NCI-H226 (cell line): ENCODE measurements around the gene TEDDM1.
"Not testable (repeated sequence)": the region's sequence is repeated elsewhere in the genome, so short reads cannot be mapped to it uniquely, and the experiment has no call there.

ENCODE experiments used
- DNase-seq: peaks from one replicate; pipeline ENCODE4 v3.0.0-alpha.2; 2015

The TEDDM1 gene

GRCh38 chr1:182400567-182400966 lies at the start of gene TEDDM1:
TEDDM1 (minus strand) TSS chr1:182400667; CDS start chr1:182400485, 182 bp downstream.
- no peak for DNase-seq

GRCh38 chr1:182450087-182450486 lies 49.6 kb upstream of the TEDDM1 start, which contains the start of gene RGSL1:
RGSL1 (plus strand) TSS chr1:182450146; CDS start chr1:182450166, 20 bp downstream.
- no peak for DNase-seq

GRCh38 chr1:182447660-182448059 lies 47.2 kb upstream of the TEDDM1 start:
- no peak for DNase-seq

GRCh38 chr1:182447124-182447523 lies 46.7 kb upstream of the TEDDM1 start:
- not testable (repeated sequence) for DNase-seq

GRCh38 chr1:182446033-182446669 lies 45.7 kb upstream of the TEDDM1 start:
- no peak for DNase-seq

GRCh38 chr1:182444497-182444896 lies 44.0 kb upstream of the TEDDM1 start:
- no peak for DNase-seq

- DNase-seq, result no peak
These were observed 41.9 kb upstream of the TEDDM1 start for GRCh38 chr1:182442333-182442732.

GRCh38 chr1:182441719-182442118 lies 41.3 kb upstream of the TEDDM1 start:
- no peak for DNase-seq

- DNase-seq, result no peak
These were observed 37.9 kb upstream of the TEDDM1 start for GRCh38 chr1:182438326-182438725.

- DNase-seq, result no peak
These were observed 33.1 kb upstream of the TEDDM1 start for GRCh38 chr1:182433580-182433979.

GRCh38 chr1:182431278-182431677 lies 30.8 kb upstream of the TEDDM1 start:
- no peak for DNase-seq

GRCh38 chr1:182430263-182431068 lies 30.0 kb upstream of the TEDDM1 start:
- peak; percentile 54 for DNase-seq

- DNase-seq, result no peak
These were observed 27.6 kb upstream of the TEDDM1 start for GRCh38 chr1:182428043-182428442.

GRCh38 chr1:182426442-182427430 lies 26.3 kb upstream of the TEDDM1 start:
- no peak for DNase-seq

- no peak for DNase-seq
These were observed 15.3 kb upstream of the TEDDM1 start for GRCh38 chr1:182415789-182416188.

- DNase-seq, result no peak
These were observed 13.5 kb upstream of the TEDDM1 start for GRCh38 chr1:182413969-182414368.

GRCh38 chr1:182413486-182413885 lies 13.0 kb upstream of the TEDDM1 start:
- DNase-seq, result no peak

GRCh38 chr1:182410620-182411273 lies 10.3 kb upstream of the TEDDM1 start:
- no peak for DNase-seq

GRCh38 chr1:182410138-182410537 lies 9.7 kb upstream of the TEDDM1 start:
- DNase-seq, result no peak

GRCh38 chr1:182408435-182409075 lies 8.1 kb upstream of the TEDDM1 start:
- no peak for DNase-seq

- DNase-seq, result no peak
These were observed 7.3 kb upstream of the TEDDM1 start for GRCh38 chr1:182407724-182408123.

- DNase-seq, result no peak
These were observed 5.5 kb upstream of the TEDDM1 start for GRCh38 chr1:182406012-182406411.
